ENCODE data around the gene TPP2.

- TF ChIP-seq CTCF (IDR thresholded peaks at IDR 0.05) (no peak), POLR2A (IDR thresholded peaks at IDR 0.05) (no peak)
Measured at GRCh38 chr13:102631198-102631597, 34.4 kb downstream of the TPP2 start.

Measured in right lobe of liver (tissue), 4 donors.